Measurements from ENCODE around the gene RGL3. TPM values are rescaled to one million over a fixed set of nuclear protein-coding genes. Genes with fewer than 3 reads are reported as not detected.
A peak's percentile ranks its signal among the peaks of the same experiment; 100 is the strongest.
"Not testable (repeated sequence)": the region's sequence is repeated elsewhere in the genome, so short reads cannot be mapped to it uniquely, and the experiment has no call there.

RGL3 gene
- total and polyA plus RNA-seq, 8 donors = 22.3 to 170 (median 39.8) TPM

DNA sequence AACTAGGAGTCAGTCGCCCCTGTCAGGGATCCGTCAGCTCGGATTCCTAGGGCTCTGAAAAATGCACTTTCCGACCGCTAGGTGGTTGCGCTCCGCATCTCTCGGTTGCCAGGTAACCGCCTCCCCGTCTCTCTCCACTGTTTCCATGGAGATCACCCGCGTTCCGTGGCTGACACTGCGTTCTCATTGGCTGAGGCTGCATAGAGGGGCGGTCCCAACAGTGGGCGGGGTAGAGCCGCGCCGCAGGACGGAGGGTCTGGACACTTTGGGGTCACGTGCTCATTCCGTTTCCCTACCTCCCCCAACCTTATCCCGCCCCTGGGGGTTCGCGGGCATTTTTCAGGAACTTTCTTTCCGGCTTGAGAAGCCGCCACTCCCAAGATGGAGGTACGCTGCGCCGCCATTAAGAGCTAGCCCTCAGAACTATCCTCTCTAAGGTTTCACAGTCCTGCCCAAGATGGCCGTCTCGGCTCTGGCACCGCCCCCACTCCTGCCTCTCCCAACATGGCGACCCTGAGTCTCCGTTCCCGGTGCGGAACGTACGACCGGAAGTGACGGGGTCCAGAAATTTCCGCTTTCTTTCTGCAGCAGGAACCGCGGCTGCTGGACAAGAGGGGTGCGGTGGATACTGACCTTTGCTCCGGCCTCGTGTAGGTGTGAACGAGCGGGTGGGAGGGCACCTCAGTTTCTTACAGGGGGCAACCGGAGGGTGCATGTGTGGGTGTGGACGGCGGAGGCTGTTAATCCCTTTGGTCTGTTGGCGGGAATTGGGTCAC, 16.1 kb upstream of the RGL3 start, which contains the start of the genes ODAD3 and PRKCSH:
Gene ODAD3 (minus strand): TSS at position 65 of the 776 bp plus-strand sequence. CDS start 105 bp downstream, outside the sequence.
Gene PRKCSH (plus strand): TSS at position 579 of the 776 bp plus-strand sequence. CDS start 483 bp downstream, outside the sequence.
- TF ChIP-seq, protein P1, sequence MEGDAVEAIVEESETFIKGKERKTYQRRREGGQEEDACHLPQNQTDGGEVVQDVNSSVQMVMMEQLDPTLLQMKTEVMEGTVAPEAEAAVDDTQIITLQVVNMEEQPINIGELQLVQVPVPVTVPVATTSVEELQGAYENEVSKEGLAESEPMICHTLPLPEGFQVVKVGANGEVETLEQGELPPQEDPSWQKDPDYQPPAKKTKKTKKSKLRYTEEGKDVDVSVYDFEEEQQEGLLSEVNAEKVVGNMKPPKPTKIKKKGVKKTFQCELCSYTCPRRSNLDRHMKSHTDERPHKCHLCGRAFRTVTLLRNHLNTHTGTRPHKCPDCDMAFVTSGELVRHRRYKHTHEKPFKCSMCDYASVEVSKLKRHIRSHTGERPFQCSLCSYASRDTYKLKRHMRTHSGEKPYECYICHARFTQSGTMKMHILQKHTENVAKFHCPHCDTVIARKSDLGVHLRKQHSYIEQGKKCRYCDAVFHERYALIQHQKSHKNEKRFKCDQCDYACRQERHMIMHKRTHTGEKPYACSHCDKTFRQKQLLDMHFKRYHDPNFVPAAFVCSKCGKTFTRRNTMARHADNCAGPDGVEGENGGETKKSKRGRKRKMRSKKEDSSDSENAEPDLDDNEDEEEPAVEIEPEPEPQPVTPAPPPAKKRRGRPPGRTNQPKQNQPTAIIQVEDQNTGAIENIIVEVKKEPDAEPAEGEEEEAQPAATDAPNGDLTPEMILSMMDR (IDR thresholded peaks at IDR 0.05) = peak; percentile 91 to 96 (median 93)
- Histone ChIP-seq H3K27ac (peak within 1 kb of the TSS; percentile 28 to 70 (median 50)), H3K36me3 (peaks cover 6 to 8% (median 8%) of the 10 kb centered on the region in 3 donors), H3K9me3 (no peaks in the 10 kb centered on the region), H3K27me3 (no peaks in the 10 kb centered on the region), H3K4me3 (peak within 1 kb of the TSS; percentile 43 to 55 (median 51)), H3K4me1 (peaks cover 0 to 13% (median 9%) of the 10 kb centered on the region in 3 donors)
- ATAC-seq = peak; percentile 94 to 98 (median 96)
- intact Hi-C loops (cut with DNase I) = no loop called here
- FAIRE-seq = peak; percentile 99
- 0% methylated on average over 53 of the region's 53 CpGs for WGBS, 2 donors
- peak; percentile 93 to 100 (median 99) for DNase-seq

DNA sequence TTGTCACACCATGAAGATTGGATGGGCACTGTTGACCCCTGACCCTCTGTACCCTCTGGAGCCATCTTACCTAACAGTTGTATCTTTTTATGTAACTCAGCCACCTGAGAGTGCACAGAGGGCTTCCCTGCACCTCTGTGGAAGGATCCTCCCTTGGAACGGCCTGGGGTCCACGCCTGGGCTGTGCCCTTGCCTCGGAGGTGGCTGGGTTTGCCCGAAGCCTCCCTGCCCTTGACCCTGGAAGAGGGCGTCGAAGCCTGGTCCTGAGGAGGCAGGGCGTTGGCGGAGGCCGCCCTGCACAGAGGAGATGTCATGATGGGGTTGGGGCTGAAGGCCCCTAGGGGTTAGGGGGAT, 15.6 kb upstream of the RGL3 start:
- TF ChIP-seq, protein P1 (IDR thresholded peaks at IDR 0.05) = no peak
- H3K27ac ChIP-seq = peak overlapping the region; percentile 17 to 70 (median 48)
- H3K4me1 ChIP-seq = peaks cover 0 to 13% (median 9%) of the 10 kb centered on the region in 3 donors
- peaks cover 6 to 8% (median 8%) of the 10 kb centered on the region in 3 donors for H3K36me3 ChIP-seq
- no peaks in the 10 kb centered on the region for H3K27me3 ChIP-seq
- ATAC-seq (peak; percentile 6 to 14 (median 10)), FAIRE-seq (no peak), DNase-seq (no peak)
- WGBS, 2 donors = 3 to 4% methylated on average over 9 of the region's 9 CpGs
- intact Hi-C loops (cut with DNase I) = no loop called here
- H3K9me3 ChIP-seq = no peaks in the 10 kb centered on the region
- peak overlapping the region in 2 of 4 donors; percentile 36 to 53 for H3K4me3 ChIP-seq

GRCh38 chr19:11433526-11433925, 14.4 kb upstream of the RGL3 start:
- ATAC-seq; intact Hi-C loops (cut with DNase I); H3K4me3 ChIP-seq; H3K27me3 ChIP-seq; H3K36me3 ChIP-seq; H3K27ac ChIP-seq; DNase-seq; H3K9me3 ChIP-seq; FAIRE-seq: not testable (repeated sequence)
- H3K4me1 ChIP-seq = peaks cover 0 to 13% (median 9%) of the 10 kb centered on the region in 3 donors
- 94 to 96% methylated on average over 3 of the region's 3 CpGs for WGBS, 2 donors

GRCh38 chr19:11426656-11427055, 7.5 kb upstream of the RGL3 start:
- no peak for ATAC-seq
- H3K9me3 ChIP-seq = no peaks in the 10 kb centered on the region
- no peak overlapping the region for H3K27ac ChIP-seq
- no peaks in the 10 kb centered on the region for H3K27me3 ChIP-seq
- WGBS, 2 donors = 90 to 92% methylated on average over 18 to 19 of the region's 19 CpGs
- peaks cover 0 to 2% (median 0%) of the 10 kb centered on the region in 3 donors for H3K4me1 ChIP-seq
- no peak overlapping the region for H3K4me3 ChIP-seq
- no peaks in the 10 kb centered on the region for H3K36me3 ChIP-seq
- no peak for DNase-seq
- intact Hi-C loops (cut with DNase I) = no loop called here
- TF ChIP-seq, protein P1 (IDR thresholded peaks at IDR 0.05) = no peak
- no peak for FAIRE-seq

GRCh38 chr19:11425719-11426457, 6.8 kb upstream of the RGL3 start:
- TF ChIP-seq, protein P1 (IDR thresholded peaks at IDR 0.05) = no peak
- no peak overlapping the region for H3K27ac ChIP-seq
- WGBS, 2 donors = 87% methylated on average over 28 of the region's 28 CpGs
- ATAC-seq = no peak
- no peak overlapping the region for H3K4me3 ChIP-seq
- H3K9me3 ChIP-seq = no peaks in the 10 kb centered on the region
- H3K4me1 ChIP-seq = peaks cover 0 to 6% (median 0%) of the 10 kb centered on the region in 3 donors
- no peak for FAIRE-seq
- no peaks in the 10 kb centered on the region for H3K36me3 ChIP-seq
- intact Hi-C loops (cut with DNase I) = no loop called here
- peak in 1 of 6 donors; percentile 68 for DNase-seq
- H3K27me3 ChIP-seq = no peaks in the 10 kb centered on the region
